Natural killer cell (primary cell): ENCODE results near the gene GAS2. TPM values are rescaled to one million over a fixed set of nuclear protein-coding genes. Genes with fewer than 3 reads are reported as not detected.

Experiments
- ATAC-seq, 3 donors: fragments of 150-1000 bp in 2 of 3; fragments of 200-7000 bp in 1 of 3; cut with Tn5 transposase; 1 replicate in 1 of 3; 2 replicates in 2 of 3; pipeline ENCODE4 v1.10.0; 2021; ENCODE audit warnings: mild to moderate bottlenecking in 2 of 3, moderate library complexity in 2 of 3
- DNase-seq, 2 donors: peaks; one replicate each; pipeline versions ENCODE4 v3.0.0 to v3.0.0-alpha.2; 2013 to 2021; ENCODE audit warnings: mixed read lengths in 1 of 2
- H3K27ac ChIP-seq: one replicate; pipeline ENCODE4 v1.5.1; 2013; ENCODE audit warnings: mild to moderate bottlenecking, low read length
- H3K27me3 ChIP-seq: one replicate; pipeline ENCODE4 v1.6.1; 2013; ENCODE audit warnings: low read length; ENCODE audit not compliant: control insufficient read depth, insufficient read depth
- H3K36me3 ChIP-seq: one replicate; pipeline ENCODE4 v1.6.1; 2013; ENCODE audit warnings: low read length; ENCODE audit not compliant: control insufficient read depth, insufficient read depth
- H3K4me1 ChIP-seq: one replicate; pipeline ENCODE4 v1.6.1; 2013; ENCODE audit warnings: low read length; ENCODE audit not compliant: control insufficient read depth, insufficient read depth
- H3K4me3 ChIP-seq: one replicate; pipeline ENCODE4 v1.5.1; 2013; ENCODE audit warnings: low read length
- H3K9me3 ChIP-seq: one replicate; pipeline ENCODE4 v1.6.1; 2013; ENCODE audit warnings: low read length; ENCODE audit not compliant: control insufficient read depth, insufficient read depth
- H3K27ac Mint-ChIP-seq, 2 donors: one replicate each; pipeline ENCODE4 v1.8.0; 2022; ENCODE audit warnings: mild to moderate bottlenecking in 2 of 2, mixed read lengths in 2 of 2, moderate library complexity in 1 of 2
- H3K27me3 Mint-ChIP-seq, 2 donors: one replicate each; pipeline ENCODE4 v1.8.0; 2022; ENCODE audit warnings: low read depth in 2 of 2, mixed read lengths in 2 of 2
- H3K36me3 Mint-ChIP-seq: one replicate; pipeline ENCODE4 v1.8.0; 2022; ENCODE audit warnings: mixed read lengths
- H3K4me1 Mint-ChIP-seq, 2 donors: one replicate each; pipeline ENCODE4 v1.8.0; 2022; ENCODE audit warnings: mixed read lengths in 2 of 2
- H3K4me3 Mint-ChIP-seq: one replicate; pipeline ENCODE4 v1.8.0; 2022; ENCODE audit warnings: mild to moderate bottlenecking, moderate library complexity, mixed read lengths
- H3K9me3 Mint-ChIP-seq, 2 donors: one replicate each; pipeline ENCODE4 v1.8.0; 2022; ENCODE audit warnings: mixed read lengths in 2 of 2
- CTCF ChIP-seq: fragments of 200-600 bp; IDR thresholded peaks from one replicate; pipeline ENCODE4 v1.8.0; 2022; ENCODE audit warnings: antibody characterized with exemption
- WGBS: methylation state at CpG from one replicate; pipeline ENCODE4 v1.1.7; 2013; ENCODE audit warnings: missing lambda C conversion rate; ENCODE audit not compliant: insufficient coverage; 5-methylcytosine and 5-hydroxymethylcytosine counted together
- intact Hi-C: fragments of 100-400 bp; cut with micrococcal nuclease; formaldehyde crosslinking; loops from one replicate; pipeline ENCODE4 v1.14.2; 2022
- total RNA-seq, 4 donors: library from RNA; stranded (reverse); fragments of 120-200 nt in 1 of 4; gene quantifications; one replicate each; pipeline versions ENCODE4 v1.2.3 to v1.2.4, GENCODE V29; 2013 to 2022

Gene GAS2
- total RNA-seq, 3 donors from 2014 or later (not counting 1 experiment from before 2014, with no cell fraction given), result 2.0 to 3.5 (median 2.5) TPM

- Mint-ChIP-seq H3K27me3 (peaks cover 0 to 2% of the 10 kb centered on the region in 2 donors), H3K27ac (peak overlapping the region; percentile 45 to 59), H3K4me3 (no peak overlapping the region), H3K36me3 (no peaks in the 10 kb centered on the region), H3K9me3 (no peaks in the 10 kb centered on the region), H3K4me1 (peaks cover 9 to 11% of the 10 kb centered on the region in 2 donors)
- no peaks in the 10 kb centered on the region for H3K27me3 ChIP-seq
- TF ChIP-seq CTCF, result no peak
- no peak overlapping the region for H3K27ac ChIP-seq
- DNase-seq, result peak in 1 of 2 donors; percentile 10
- ATAC-seq, result peak; percentile 73 to 89 (median 82)
- H3K9me3 ChIP-seq, result no peaks in the 10 kb centered on the region
- peaks cover 4% of the 10 kb centered on the region for H3K4me1 ChIP-seq
- intact Hi-C loops, result no loop called here
- no peaks in the 10 kb centered on the region for H3K36me3 ChIP-seq
- 10% methylated on average over 3 of the region's 3 CpGs for WGBS
- H3K4me3 ChIP-seq, result no peak overlapping the region
Observed at GRCh38 chr11:22780952-22781593, 114.7 kb downstream of the GAS2 start.

GRCh38 chr11:22785251-22785650 is 118.8 kb downstream of the GAS2 start:
- no peak for DNase-seq
- no peak overlapping the region for H3K27ac Mint-ChIP-seq
- Histone ChIP-seq H3K27me3 (no peaks in the 10 kb centered on the region), H3K4me3 (no peak overlapping the region), H3K9me3 (no peaks in the 10 kb centered on the region), H3K4me1 (peaks cover 4% of the 10 kb centered on the region), H3K36me3 (no peaks in the 10 kb centered on the region), H3K27ac (no peak overlapping the region)
- ATAC-seq, result no peak
- H3K9me3 Mint-ChIP-seq, result no peaks in the 10 kb centered on the region
- H3K4me1 Mint-ChIP-seq, result peaks cover 9 to 15% of the 10 kb centered on the region in 2 donors
- no peak overlapping the region for H3K4me3 Mint-ChIP-seq
- intact Hi-C loops, result no loop called here
- no peaks in the 10 kb centered on the region for H3K36me3 Mint-ChIP-seq
- no peaks in the 10 kb centered on the region for H3K27me3 Mint-ChIP-seq
- TF ChIP-seq CTCF, result no peak

GRCh38 chr11:22786475-22786874 is 120.1 kb downstream of the GAS2 start:
- no peak for TF ChIP-seq CTCF
- no peaks in the 10 kb centered on the region for H3K4me1 ChIP-seq
- no peak overlapping the region for H3K4me3 ChIP-seq
- H3K9me3 Mint-ChIP-seq, result no peaks in the 10 kb centered on the region
- ATAC-seq, result no peak
- no peak for DNase-seq
- H3K9me3 ChIP-seq, result no peaks in the 10 kb centered on the region
- no peaks in the 10 kb centered on the region for H3K27me3 Mint-ChIP-seq
- no peak overlapping the region for H3K27ac ChIP-seq
- no peaks in the 10 kb centered on the region for H3K36me3 ChIP-seq
- no peak overlapping the region for H3K27ac Mint-ChIP-seq
- no peaks in the 10 kb centered on the region for H3K27me3 ChIP-seq
- WGBS, result 75% methylated on average over 3 of the region's 3 CpGs
- H3K36me3 Mint-ChIP-seq, result no peaks in the 10 kb centered on the region
- intact Hi-C loops, result no loop called here
- H3K4me3 Mint-ChIP-seq, result no peak overlapping the region
- peaks cover 0 to 6% of the 10 kb centered on the region in 2 donors for H3K4me1 Mint-ChIP-seq

- H3K27ac Mint-ChIP-seq, result no peak overlapping the region
- no peaks in the 10 kb centered on the region for H3K9me3 Mint-ChIP-seq
- no peaks in the 10 kb centered on the region for H3K36me3 ChIP-seq
- H3K4me3 ChIP-seq, result no peak overlapping the region
- no peaks in the 10 kb centered on the region for H3K36me3 Mint-ChIP-seq
- H3K27me3 ChIP-seq, result no peaks in the 10 kb centered on the region
- H3K9me3 ChIP-seq, result no peaks in the 10 kb centered on the region
- WGBS, result 100% methylated on average over 1 of the region's 2 CpGs
- H3K4me1 ChIP-seq, result no peaks in the 10 kb centered on the region
- no peak for ATAC-seq
- intact Hi-C loops, result loop anchor here (1.0 kb wide), 2 partner anchors 453 to 542 kb away; no protein-coding TSS in a partner anchor
- no peak for DNase-seq
- H3K4me1 Mint-ChIP-seq, result peaks cover 0 to 4% of the 10 kb centered on the region in 2 donors
- TF ChIP-seq CTCF, result no peak
- H3K27ac ChIP-seq, result no peak overlapping the region
- no peaks in the 10 kb centered on the region for H3K27me3 Mint-ChIP-seq
- no peak overlapping the region for H3K4me3 Mint-ChIP-seq
Observed at GRCh38 chr11:22787055-22787454, 120.6 kb downstream of the GAS2 start.
